Measurements from ENCODE around the gene ELMOD3. TPM values are rescaled to one million over a fixed set of nuclear protein-coding genes. Genes with fewer than 3 reads are reported as not detected.

ELMOD3 gene
- polyA plus RNA-seq, 1 donor (not counting 4 experiments of a cell fraction or from before 2014, with no cell fraction given) = 20.1 TPM

- Histone ChIP-seq H3K4me1 (ENCODE audit: control insufficient read depth, extremely low read depth, insufficient read depth, low read length) (peaks cover 8% of the 10 kb centered on the region), H3K9me1 (ENCODE audit: control insufficient read depth, extremely low read depth, insufficient read depth, low read length) (no peaks in the 10 kb centered on the region), H3K9me3 (ENCODE audit: control insufficient read depth, low read depth, low read length) (no peaks in the 10 kb centered on the region), H3K36me3 (ENCODE audit: control insufficient read depth in 2 of 2, extremely low read depth in 1 of 2, insufficient read depth in 2 of 2, low read length in 2 of 2) (peaks cover 26 to 36% of the 10 kb centered on the region in 2 experiments), H3K27ac (ENCODE audit: control insufficient read depth, insufficient read depth, low read length) (no peak overlapping the region), H3K4me2 (ENCODE audit: control insufficient read depth, extremely low read depth, insufficient read depth, low read depth, low read length) (no peak overlapping the region), H2AFZ (ENCODE audit: control insufficient read depth, low read length) (no peak overlapping the region), H3K4me3 (ENCODE audit: control insufficient read depth in 2 of 3, extremely low read depth in 1 of 3, insufficient read depth in 2 of 3, low read depth in 1 of 3, low read length in 3 of 3) (no peak overlapping the region), H4K20me1 (ENCODE audit: control insufficient read depth, extremely low read depth, insufficient read depth, low read length) (no peaks in the 10 kb centered on the region), H3K9ac (ENCODE audit: control insufficient read depth, extremely low read depth, insufficient read depth, low read length) (no peak overlapping the region), H3K79me2 (ENCODE audit: control insufficient read depth, insufficient read depth, low read length) (peaks cover 33% of the 10 kb centered on the region), H3K27me3 (ENCODE audit: control insufficient read depth, extremely low read depth, insufficient read depth, low read length) (no peaks in the 10 kb centered on the region)
- DNase-seq (ENCODE audit: low read depth, low spot score) (no peak), FAIRE-seq (no peak)
- dilution Hi-C loops (cut with MboI; ENCODE audit: extremely low pct_ligation_motif_present, low sequenced_read_pairs) = no loop called here
- TF ChIP-seq EZH2 (IDR thresholded peaks at IDR 0.05; ENCODE audit: low read length) (no peak), CTCF (optimal IDR thresholded peaks at IDR 0.05 in 1 of 3, IDR thresholded peaks at IDR 0.05 in 1 of 3, conservative IDR thresholded peaks at IDR 0.05 in 1 of 3; ENCODE audit: extremely low read depth in 1 of 3, insufficient read depth in 2 of 3, low read length in 3 of 3) (no peak)
Observed at GRCh38 chr2:85400541-85401463, 46.2 kb downstream of the ELMOD3 start.

GRCh38 chr2:85401464-85401805, 46.9 kb downstream of the ELMOD3 start:
- Histone ChIP-seq H3K36me3 (ENCODE audit: control insufficient read depth in 2 of 2, extremely low read depth in 1 of 2, insufficient read depth in 2 of 2, low read length in 2 of 2) (peaks cover 26 to 30% of the 10 kb centered on the region in 2 experiments), H4K20me1 (ENCODE audit: control insufficient read depth, extremely low read depth, insufficient read depth, low read length) (no peaks in the 10 kb centered on the region), H2AFZ (ENCODE audit: control insufficient read depth, low read length) (no peak overlapping the region), H3K9me3 (ENCODE audit: control insufficient read depth, low read depth, low read length) (no peaks in the 10 kb centered on the region), H3K9me1 (ENCODE audit: control insufficient read depth, extremely low read depth, insufficient read depth, low read length) (no peaks in the 10 kb centered on the region), H3K79me2 (ENCODE audit: control insufficient read depth, insufficient read depth, low read length) (peaks cover 38% of the 10 kb centered on the region), H3K4me1 (ENCODE audit: control insufficient read depth, extremely low read depth, insufficient read depth, low read length) (peaks cover 8% of the 10 kb centered on the region), H3K27me3 (ENCODE audit: control insufficient read depth, extremely low read depth, insufficient read depth, low read length) (no peaks in the 10 kb centered on the region), H3K4me2 (ENCODE audit: control insufficient read depth, extremely low read depth, insufficient read depth, low read depth, low read length) (no peak overlapping the region), H3K27ac (ENCODE audit: control insufficient read depth, insufficient read depth, low read length) (no peak overlapping the region), H3K4me3 (ENCODE audit: control insufficient read depth in 2 of 3, extremely low read depth in 1 of 3, insufficient read depth in 2 of 3, low read depth in 1 of 3, low read length in 3 of 3) (no peak overlapping the region), H3K9ac (ENCODE audit: control insufficient read depth, extremely low read depth, insufficient read depth, low read length) (no peak overlapping the region)
- TF ChIP-seq CTCF (optimal IDR thresholded peaks at IDR 0.05 in 1 of 3, IDR thresholded peaks at IDR 0.05 in 1 of 3, conservative IDR thresholded peaks at IDR 0.05 in 1 of 3; ENCODE audit: extremely low read depth in 1 of 3, insufficient read depth in 2 of 3, low read length in 3 of 3) = no peak
- TF ChIP-seq EZH2 (IDR thresholded peaks at IDR 0.05; ENCODE audit: low read length) = no peak
- dilution Hi-C loops (cut with MboI; ENCODE audit: extremely low pct_ligation_motif_present, low sequenced_read_pairs) = no loop called here
- FAIRE-seq = no peak
- no peak for DNase-seq (ENCODE audit: low read depth, low spot score)

Data from keratinocyte (primary cell).